GM12891 (cell line): ENCODE data around the gene PISD.

Source experiments
- PAX5 ChIP-seq: IDR thresholded peaks from 2 replicates; pipeline ENCODE4 v1.6.1; 2011; ENCODE audit warnings: low read length, moderate library complexity, mild to moderate bottlenecking; ENCODE audit not compliant: insufficient read depth, severe bottlenecking
- POLR2A ChIP-seq: IDR thresholded peaks from 2 replicates; pipeline ENCODE4 v1.6.1; 2011; ENCODE audit warnings: low read depth, low read length, control low read depth
- POLR2AphosphoS5 ChIP-seq: IDR thresholded peaks from 2 replicates; pipeline ENCODE4 v1.6.1; 2011; ENCODE audit warnings: low read depth, low read length, control low read depth
- POU2F2 ChIP-seq: IDR thresholded peaks from 2 replicates; pipeline ENCODE4 v1.6.1; 2011; ENCODE audit warnings: low read depth, mild to moderate bottlenecking, control low read depth, low read length, moderate library complexity
- SPI1 ChIP-seq: IDR thresholded peaks from 2 replicates; pipeline ENCODE4 v1.6.1; 2011; ENCODE audit warnings: low read depth, low read length, control low read depth
- TAF1 ChIP-seq: IDR thresholded peaks from 2 replicates; pipeline ENCODE4 v1.6.1; 2011; ENCODE audit warnings: low read depth, low read length, control low read depth

DNA sequence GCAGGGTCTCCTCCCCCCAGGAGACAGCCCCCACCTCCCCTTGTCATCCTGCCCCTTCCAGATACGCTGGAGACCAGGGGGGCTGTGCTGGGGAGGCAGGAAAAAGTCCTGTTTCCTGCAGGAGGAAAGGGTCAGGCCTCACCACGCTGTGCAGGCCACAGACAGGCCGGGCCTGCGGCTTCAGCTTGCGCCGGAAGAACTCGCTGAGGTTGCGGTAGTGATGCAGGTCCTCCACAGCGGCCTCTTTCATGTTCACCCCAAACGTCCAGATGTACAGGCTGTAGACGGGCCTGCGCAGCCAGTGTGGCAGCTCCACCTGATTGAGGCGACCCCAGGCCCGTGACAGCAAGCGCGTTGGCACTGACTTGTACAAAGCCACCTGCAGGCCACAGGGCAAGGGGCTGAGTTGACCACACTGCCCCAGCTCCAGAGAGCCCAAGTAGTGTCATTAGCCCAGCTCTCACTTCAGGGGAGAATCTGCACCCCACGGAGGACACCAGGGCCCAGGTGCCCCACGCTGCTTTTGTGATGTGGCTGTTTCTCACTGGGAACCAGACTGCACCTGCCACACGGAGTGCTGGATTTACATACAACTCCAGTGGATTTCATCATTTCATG is 40.4 kb downstream of the PISD start:
- TF ChIP-seq TAF1 (no peak), POLR2A (no peak), POLR2AphosphoS5 (0 out of 2 replicates have a peak, but pooled peaks have one; percentile 6), POU2F2 (no peak), PAX5 (no peak), SPI1 (no peak)
